ENCODE measurements around the gene PLEKHH1. TPM values are rescaled to one million over a fixed set of nuclear protein-coding genes. Genes with fewer than 3 reads are reported as not detected.

The PLEKHH1 gene
- polyA plus RNA-seq, 3 donors: 0.23 TPM; not detected in 2

- no peak overlapping the region for H3K4me3 Mint-ChIP-seq
- H3K79me2 ChIP-seq (ENCODE audit: insufficient read depth, low read length): no peaks in the 10 kb centered on the region
Measured at GRCh38 chr14:67564236-67564635, 31.1 kb downstream of the PLEKHH1 start.

GRCh38 chr14:67566908-67567307 is 33.8 kb downstream of the PLEKHH1 start:
- no peaks in the 10 kb centered on the region for H4K20me1 ChIP-seq (ENCODE audit: insufficient read depth, low read length)
- no peaks in the 10 kb centered on the region for H3K27me3 ChIP-seq (ENCODE audit: control insufficient read depth in 2 of 2, insufficient read depth in 2 of 2, low read length in 2 of 2)
- H3K9me3 ChIP-seq (replicated peaks in 1 of 2; ENCODE audit: control insufficient read depth in 1 of 2, insufficient read depth in 1 of 2, low read length in 2 of 2): no peaks in the 10 kb centered on the region
- H3K27ac ChIP-seq (ENCODE audit: low read depth in 1 of 2, low read length in 2 of 2): no peak overlapping the region
- no CpG with 5 or more reads among the region's 6 CpGs for WGBS (ENCODE audit: insufficient coverage)
- Mint-ChIP-seq H3K27ac (no peak overlapping the region), H3K4me3 (no peak overlapping the region), H3K9me3 (no peaks in the 10 kb centered on the region), H3K4me1 (no peaks in the 10 kb centered on the region), H3K27me3 (ENCODE audit: low read depth in 3 of 3) (peaks cover 8 to 10% (median 10%) of the 10 kb centered on the region in 3 donors), H3K36me3 (no peaks in the 10 kb centered on the region)
- no peak overlapping the region for H3K9ac ChIP-seq (ENCODE audit: insufficient read depth, low read length, poor library complexity, severe bottlenecking)
- DNase-seq: no peak
- H3K79me2 ChIP-seq (ENCODE audit: insufficient read depth, low read length): no peaks in the 10 kb centered on the region
- H3K4me1 ChIP-seq (ENCODE audit: control insufficient read depth in 1 of 2, insufficient read depth in 2 of 2, low read length in 2 of 2): no peaks in the 10 kb centered on the region
- no peak overlapping the region for H3K4me2 ChIP-seq (replicated peaks; ENCODE audit: extremely low read depth, low read length, poor library complexity, severe bottlenecking)
- TF ChIP-seq, protein P1, sequence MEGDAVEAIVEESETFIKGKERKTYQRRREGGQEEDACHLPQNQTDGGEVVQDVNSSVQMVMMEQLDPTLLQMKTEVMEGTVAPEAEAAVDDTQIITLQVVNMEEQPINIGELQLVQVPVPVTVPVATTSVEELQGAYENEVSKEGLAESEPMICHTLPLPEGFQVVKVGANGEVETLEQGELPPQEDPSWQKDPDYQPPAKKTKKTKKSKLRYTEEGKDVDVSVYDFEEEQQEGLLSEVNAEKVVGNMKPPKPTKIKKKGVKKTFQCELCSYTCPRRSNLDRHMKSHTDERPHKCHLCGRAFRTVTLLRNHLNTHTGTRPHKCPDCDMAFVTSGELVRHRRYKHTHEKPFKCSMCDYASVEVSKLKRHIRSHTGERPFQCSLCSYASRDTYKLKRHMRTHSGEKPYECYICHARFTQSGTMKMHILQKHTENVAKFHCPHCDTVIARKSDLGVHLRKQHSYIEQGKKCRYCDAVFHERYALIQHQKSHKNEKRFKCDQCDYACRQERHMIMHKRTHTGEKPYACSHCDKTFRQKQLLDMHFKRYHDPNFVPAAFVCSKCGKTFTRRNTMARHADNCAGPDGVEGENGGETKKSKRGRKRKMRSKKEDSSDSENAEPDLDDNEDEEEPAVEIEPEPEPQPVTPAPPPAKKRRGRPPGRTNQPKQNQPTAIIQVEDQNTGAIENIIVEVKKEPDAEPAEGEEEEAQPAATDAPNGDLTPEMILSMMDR (IDR thresholded peaks at IDR 0.05): no peak
- H3K4me3 ChIP-seq (replicated peaks in 1 of 3; ENCODE audit: low read depth in 2 of 3, low read length in 3 of 3): no peak overlapping the region
- intact Hi-C loops (cut with micrococcal nuclease): no loop called here
- no peak overlapping the region for H2AFZ ChIP-seq (ENCODE audit: insufficient read depth, low read depth, low read length, poor library complexity, severe bottlenecking)
- H3K36me3 ChIP-seq (replicated peaks in 1 of 2; ENCODE audit: control insufficient read depth in 1 of 2, insufficient read depth in 2 of 2, low read length in 2 of 2): no peaks in the 10 kb centered on the region

More at GRCh38 chr14:67564236-67564635, 31.1 kb downstream of the PLEKHH1 start:
- H3K27ac ChIP-seq (ENCODE audit: low read depth in 1 of 2, low read length in 2 of 2): no peak overlapping the region
- no peaks in the 10 kb centered on the region for H3K36me3 Mint-ChIP-seq
- TF ChIP-seq, protein P1 (IDR thresholded peaks at IDR 0.05): no peak
- H3K27ac Mint-ChIP-seq: no peak overlapping the region
- H3K4me3 ChIP-seq (replicated peaks in 1 of 3; ENCODE audit: low read depth in 2 of 3, low read length in 3 of 3): no peak overlapping the region
- no peaks in the 10 kb centered on the region for H3K4me1 ChIP-seq (ENCODE audit: control insufficient read depth in 1 of 2, insufficient read depth in 2 of 2, low read length in 2 of 2)
- no peaks in the 10 kb centered on the region for H3K36me3 ChIP-seq (replicated peaks in 1 of 2; ENCODE audit: control insufficient read depth in 1 of 2, insufficient read depth in 2 of 2, low read length in 2 of 2)
- no peak overlapping the region for H2AFZ ChIP-seq (ENCODE audit: insufficient read depth, low read depth, low read length, poor library complexity, severe bottlenecking)
- intact Hi-C loops (cut with micrococcal nuclease): no loop called here
- H3K9ac ChIP-seq (ENCODE audit: insufficient read depth, low read length, poor library complexity, severe bottlenecking): no peak overlapping the region
- WGBS (ENCODE audit: insufficient coverage): 100% methylated on average over 1 of the region's 5 CpGs
- DNase-seq: no peak
- peaks cover 4% of the 10 kb centered on the region for H3K4me1 Mint-ChIP-seq
- H3K4me2 ChIP-seq (replicated peaks; ENCODE audit: extremely low read depth, low read length, poor library complexity, severe bottlenecking): no peak overlapping the region
- H3K9me3 ChIP-seq (replicated peaks in 1 of 2; ENCODE audit: control insufficient read depth in 1 of 2, insufficient read depth in 1 of 2, low read length in 2 of 2): no peaks in the 10 kb centered on the region
- no peaks in the 10 kb centered on the region for H3K27me3 ChIP-seq (ENCODE audit: control insufficient read depth in 2 of 2, insufficient read depth in 2 of 2, low read length in 2 of 2)
- H3K27me3 Mint-ChIP-seq (ENCODE audit: low read depth in 3 of 3): peaks cover 5 to 10% (median 6%) of the 10 kb centered on the region in 3 donors
- H3K9me3 Mint-ChIP-seq: peaks cover 0 to 2% (median 0%) of the 10 kb centered on the region in 7 donors
- H4K20me1 ChIP-seq (ENCODE audit: insufficient read depth, low read length): no peaks in the 10 kb centered on the region

Measured in CD14-positive monocyte (primary cell).